Testis (tissue), 3 donors: ENCODE measurements around the gene MDFIC. TPM values are rescaled to one million over a fixed set of nuclear protein-coding genes. Genes with fewer than 3 reads are reported as not detected.

Source experiments
- DNase-seq: peaks from one replicate; pipeline ENCODE4 v3.0.0-alpha.2; 2019
- H3K27ac ChIP-seq, 2 donors: fragments of 200-600 bp; sonication (generic); one replicate each; pipeline ENCODE4 v1.5.1; 2019
- H3K27me3 ChIP-seq: fragments of 200-600 bp; sonication (generic); one replicate; pipeline ENCODE4 v1.5.1; 2019
- H3K36me3 ChIP-seq: fragments of 200-600 bp; sonication (generic); one replicate; pipeline ENCODE4 v1.5.1; 2017; ENCODE audit warnings: low read depth; ENCODE audit errors: missing control alignments
- H3K4me1 ChIP-seq: fragments of 200-600 bp; sonication (generic); one replicate; pipeline ENCODE4 v1.5.1; 2019
- H3K4me3 ChIP-seq, 2 donors: fragments of 200-600 bp; sonication (generic); one replicate each; pipeline ENCODE4 v1.5.1; 2017 to 2019
- H3K9me3 ChIP-seq: fragments of 200-600 bp; sonication (generic); one replicate; pipeline ENCODE4 v1.5.1; 2017
- CTCF ChIP-seq, 3 experiments: fragments of 450-650 bp in 2 of 3; fragments of 200-600 bp in 1 of 3; sonication (generic) in 1 of 3; IDR thresholded peaks; one replicate each; pipeline ENCODE4 v1.5.1; 2016 to 2019; ENCODE audit warnings: antibody characterized with exemption in 3 of 3, mild to moderate bottlenecking in 2 of 3, moderate library complexity in 1 of 3
- POLR2A ChIP-seq: fragments of 450-650 bp; IDR thresholded peaks from one replicate; pipeline ENCODE4 v1.6.1; 2017; ENCODE audit warnings: antibody characterized with exemption, mild to moderate bottlenecking, moderate library complexity
- WGBS, 2 donors: methylation state at CpG; one replicate each; pipeline ENCODE4 v1.1.5; 2018; 5-methylcytosine and 5-hydroxymethylcytosine counted together
- intact Hi-C: fragments of 100-400 bp; cut with DNase I; formaldehyde crosslinking; loops from one replicate; pipeline ENCODE4 v1.15.1; 2023; ENCODE audit warnings: low total_unique reads
- polyA plus RNA-seq: library from polyadenylated mRNA; stranded (reverse); fragments of 350-450 nt; fragmentation: Illumina TruSeq; extraction: RNeasy Lipid Tissue Mini Kit (QIAGEN cat#74804); gene quantifications from one replicate; pipeline ENCODE4 v1.2.3, GENCODE V29; 2014; ENCODE audit warnings: low read depth, low replicate concordance; ENCODE audit not compliant: insufficient read depth
- total RNA-seq, 2 donors: library from RNA; depleted of rRNA; stranded (reverse); fragments of >200 nt; gene quantifications; one replicate each; pipeline ENCODE4 v1.2.3, GENCODE V29; 2016

MDFIC gene
- total and polyA plus RNA-seq, 3 donors from 2014 or later: 5.8 to 7.6 (median 6.1) TPM

- 87 to 94% methylated on average over 4 of the region's 4 CpGs for WGBS, 2 donors
- H3K9me3 ChIP-seq: no peaks in the 10 kb centered on the region
- no peak overlapping the region for H3K4me3 ChIP-seq
- H3K27me3 ChIP-seq: no peaks in the 10 kb centered on the region
- no peak for DNase-seq
- no peak overlapping the region for H3K27ac ChIP-seq
- no peaks in the 10 kb centered on the region for H3K4me1 ChIP-seq
- intact Hi-C loops: no loop called here
- no peaks in the 10 kb centered on the region for H3K36me3 ChIP-seq
- no peak for TF ChIP-seq CTCF (IDR thresholded peaks at IDR 0.05)
- no peak for TF ChIP-seq POLR2A
Measured at GRCh38 chr7:115038158-115038557, 116.3 kb downstream of the MDFIC start.

- no peaks in the 10 kb centered on the region for H3K4me1 ChIP-seq
- 83 to 93% methylated on average over 8 of the region's 8 CpGs for WGBS, 2 donors
- no peaks in the 10 kb centered on the region for H3K36me3 ChIP-seq
- no peak overlapping the region for H3K4me3 ChIP-seq
- intact Hi-C loops: no loop called here
- no peak for DNase-seq
- H3K9me3 ChIP-seq: no peaks in the 10 kb centered on the region
- no peaks in the 10 kb centered on the region for H3K27me3 ChIP-seq
- H3K27ac ChIP-seq: no peak overlapping the region
- TF ChIP-seq CTCF (IDR thresholded peaks at IDR 0.05) (no peak), POLR2A (no peak)
Measured at GRCh38 chr7:115040057-115040456, 118.2 kb downstream of the MDFIC start.

GRCh38 chr7:115040495-115040894 lies 118.6 kb downstream of the MDFIC start:
- H3K4me3 ChIP-seq: no peak overlapping the region
- intact Hi-C loops: no loop called here

GRCh38 chr7:115042596-115042995 lies 120.7 kb downstream of the MDFIC start:
- no peaks in the 10 kb centered on the region for H3K36me3 ChIP-seq
- TF ChIP-seq POLR2A (no peak), CTCF (IDR thresholded peaks at IDR 0.05) (no peak)
- no peaks in the 10 kb centered on the region for H3K27me3 ChIP-seq
- H3K4me1 ChIP-seq: no peaks in the 10 kb centered on the region
- no peak overlapping the region for H3K4me3 ChIP-seq
- H3K9me3 ChIP-seq: no peaks in the 10 kb centered on the region
- intact Hi-C loops: no loop called here
- DNase-seq: no peak
- H3K27ac ChIP-seq: no peak overlapping the region
- WGBS, 2 donors: 59 to 87% methylated on average over 2 of the region's 2 CpGs

More at GRCh38 chr7:115040495-115040894, 118.6 kb downstream of the MDFIC start:
- Histone ChIP-seq H3K36me3 (no peaks in the 10 kb centered on the region), H3K27me3 (no peaks in the 10 kb centered on the region), H3K9me3 (no peaks in the 10 kb centered on the region), H3K27ac (no peak overlapping the region), H3K4me1 (no peaks in the 10 kb centered on the region)
- no peak for TF ChIP-seq POLR2A
- TF ChIP-seq CTCF (IDR thresholded peaks at IDR 0.05): no peak
- no peak for DNase-seq

GRCh38 chr7:115043605-115044004 lies 121.7 kb downstream of the MDFIC start:
- H3K4me3 ChIP-seq: no peak overlapping the region
- H3K27me3 ChIP-seq: no peaks in the 10 kb centered on the region
- no peak for TF ChIP-seq CTCF (IDR thresholded peaks at IDR 0.05)
- no peak for TF ChIP-seq POLR2A
- H3K9me3 ChIP-seq: no peaks in the 10 kb centered on the region
- intact Hi-C loops: no loop called here
- H3K36me3 ChIP-seq: no peaks in the 10 kb centered on the region
- no peak overlapping the region for H3K27ac ChIP-seq
- WGBS, 2 donors: 38 to 87% methylated on average over 2 of the region's 2 CpGs
- DNase-seq: no peak
- no peaks in the 10 kb centered on the region for H3K4me1 ChIP-seq
